GM23338 (cell line): ENCODE measurements around the gene SYNE2. TPM values are rescaled to one million over a fixed set of nuclear protein-coding genes. Genes with fewer than 3 reads are reported as not detected.

Source experiments
- ATAC-seq: fragments of 200-7000 bp; cut with Tn5 transposase; 3 replicates; pipeline ENCODE4 v1.9.1; 2020
- DNase-seq: peaks from one replicate; pipeline ENCODE4 v3.0.0-alpha.2; 2015; ENCODE audit warnings: low spot score
- H2AFZ ChIP-seq: fragments of 200-600 bp; sonication (generic); 2 replicates; pipeline ENCODE4 v1.8.0; 2016; ENCODE audit warnings: antibody characterized with exemption, mild to moderate bottlenecking, moderate library complexity
- H3F3A ChIP-seq: fragments of 200-600 bp; sonication (generic); replicated peaks from 2 replicates; pipeline ENCODE4 v1.8.0; 2017; ENCODE audit warnings: antibody characterized with exemption, mixed run types, low read depth
- H3K27ac ChIP-seq: fragments of 200-600 bp; sonication (generic); 2 replicates; pipeline ENCODE4 v1.6.1; 2016; ENCODE audit warnings: low read depth
- H3K27me3 ChIP-seq: fragments of 200-600 bp; sonication (generic); 2 replicates; pipeline ENCODE4 v1.8.0; 2016; ENCODE audit warnings: mild to moderate bottlenecking, mixed run types, moderate library complexity; ENCODE audit not compliant: insufficient read depth
- H3K36me3 ChIP-seq: fragments of 200-600 bp; sonication (generic); 2 replicates; pipeline ENCODE4 v1.8.0; 2016; ENCODE audit warnings: mild to moderate bottlenecking; ENCODE audit not compliant: insufficient read depth
- H3K4me1 ChIP-seq: fragments of 200-600 bp; sonication (generic); 2 replicates; pipeline ENCODE4 v1.8.0; 2016; ENCODE audit warnings: mild to moderate bottlenecking, moderate library complexity; ENCODE audit not compliant: insufficient read depth
- H3K4me2 ChIP-seq: fragments of 200-600 bp; sonication (generic); 2 replicates; pipeline ENCODE4 v1.7.1; 2017; ENCODE audit warnings: mixed run types
- H3K4me3 ChIP-seq: fragments of 200-600 bp; sonication (generic); 2 replicates; pipeline ENCODE4 v1.6.1; 2016; ENCODE audit warnings: mixed run types
- H3K79me2 ChIP-seq: fragments of 200-600 bp; sonication (generic); replicated peaks from 2 replicates; pipeline ENCODE4 v1.8.0; 2017; ENCODE audit warnings: mild to moderate bottlenecking; ENCODE audit not compliant: insufficient read depth
- H3K9me2 ChIP-seq: fragments of 200-600 bp; sonication (generic); 2 replicates; pipeline ENCODE4 v1.8.0; 2017; ENCODE audit not compliant: insufficient read depth
- H4K20me1 ChIP-seq: fragments of 200-600 bp; sonication (generic); replicated peaks from 2 replicates; pipeline ENCODE4 v1.8.0; 2017; ENCODE audit warnings: mild to moderate bottlenecking; ENCODE audit not compliant: insufficient read depth
- H3K27ac Mint-ChIP-seq: 2 replicates; pipeline ENCODE4 v1.8.0; 2020; ENCODE audit warnings: inconsistent platforms, mild to moderate bottlenecking, moderate library complexity, mixed read lengths
- H3K27me3 Mint-ChIP-seq: 3 replicates; pipeline ENCODE4 v1.8.0; 2022; ENCODE audit warnings: low read depth, mild to moderate bottlenecking, moderate library complexity, mixed read lengths, inconsistent platforms; ENCODE audit not compliant: insufficient read depth, poor library complexity
- H3K36me3 Mint-ChIP-seq: 3 replicates; pipeline ENCODE4 v1.8.0; 2021; ENCODE audit warnings: low read depth, mild to moderate bottlenecking, inconsistent platforms, moderate library complexity, mixed read lengths
- H3K4me1 Mint-ChIP-seq: 3 replicates; pipeline ENCODE4 v1.8.0; 2020; ENCODE audit warnings: mild to moderate bottlenecking, inconsistent platforms, mixed read lengths
- H3K4me3 Mint-ChIP-seq: 3 replicates; pipeline ENCODE4 v1.8.0; 2021; ENCODE audit warnings: moderate library complexity, mild to moderate bottlenecking, inconsistent platforms, mixed read lengths
- H3K9me3 Mint-ChIP-seq: 3 replicates; pipeline ENCODE4 v1.8.0; 2020; ENCODE audit warnings: moderate library complexity, mild to moderate bottlenecking, inconsistent platforms, mixed read lengths
- EZH2phosphoT487 ChIP-seq: fragments of 200-600 bp; sonication (generic); IDR thresholded peaks from one replicate; pipeline ENCODE4 v1.8.1; 2018; ENCODE audit warnings: antibody characterized with exemption; ENCODE audit not compliant: unreplicated experiment
- JUNB ChIP-seq: IDR thresholded peaks from one replicate; pipeline ENCODE4 v1.6.1; 2016; ENCODE audit warnings: antibody characterized with exemption; ENCODE audit not compliant: unreplicated experiment
- NANOG ChIP-seq: IDR thresholded peaks from 2 replicates; pipeline ENCODE4 v1.6.1; 2016; ENCODE audit warnings: antibody characterized with exemption, borderline replicate concordance
- POLR2AphosphoS5 ChIP-seq: IDR thresholded peaks from 2 replicates; pipeline ENCODE4 v1.6.1; 2016; ENCODE audit warnings: antibody characterized with exemption, low read depth
- STAT1 ChIP-seq: IDR thresholded peaks from one replicate; pipeline ENCODE4 v1.6.1; 2016; ENCODE audit warnings: antibody characterized with exemption; ENCODE audit not compliant: unreplicated experiment
- ZNF114 ChIP-seq: fragments of 250-450 bp; sonication (Bioruptor Pico); IDR thresholded peaks from 2 replicates; pipeline ENCODE4 v1.5.0; 2020; ENCODE audit warnings: mild to moderate bottlenecking, moderate library complexity
- ZNF331 ChIP-seq: fragments of 250-450 bp; sonication (Bioruptor Pico); IDR thresholded peaks from 2 replicates; pipeline ENCODE4 v1.5.0; 2020; ENCODE audit warnings: low read depth, mild to moderate bottlenecking, moderate library complexity
- polyA plus RNA-seq: library from polyadenylated mRNA; unstranded; fragments of >200 nt; fragmentation: Nextera tagmentation; extraction: Ambion mirVana; gene quantifications from 2 replicates; pipeline ENCODE4 v1.2.1, GENCODE V29; 2016
- total RNA-seq: library from RNA; depleted of rRNA; stranded (reverse); fragments of >200 nt; shearing (Covaris generic); gene quantifications from 2 replicates; pipeline ENCODE4 v1.2.3, GENCODE V29; 2014
- TF ChIP-seq, protein P1 (sequence below): IDR thresholded peaks from one replicate; pipeline ENCODE4 v1.6.1; 2018; ENCODE audit warnings: antibody characterized with exemption; ENCODE audit not compliant: unreplicated experiment
- TF ChIP-seq, protein P2 (sequence below): IDR thresholded peaks from 2 replicates; pipeline ENCODE4 v1.6.1; 2016; ENCODE audit warnings: antibody characterized with exemption

Gene SYNE2
- total and polyA plus RNA-seq, 2 experiments from 2014 or later, result 34.3 to 86.5 TPM

DNA sequence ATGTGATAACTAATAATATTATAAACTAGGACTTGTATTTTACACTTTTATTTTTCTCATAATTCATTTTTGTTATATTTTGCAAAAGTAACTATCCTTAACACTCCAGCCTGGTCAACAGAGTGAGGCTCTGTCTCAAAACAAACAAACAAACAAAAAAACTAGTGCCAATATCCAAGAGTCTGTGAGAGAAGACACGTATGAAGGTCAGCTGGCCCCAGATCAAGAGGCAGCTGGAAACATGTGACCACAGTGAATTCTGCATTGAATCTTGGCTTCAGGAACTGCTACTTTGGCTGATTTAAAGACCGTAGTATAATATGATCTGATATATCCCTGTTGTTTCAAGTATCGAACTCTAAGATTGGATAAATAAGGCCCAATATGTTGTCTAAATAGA, 394.4 kb downstream of the SYNE2 start:
- H3K4me1 Mint-ChIP-seq, result peaks cover 3% of the 10 kb centered on the region; the same call in 2 of the 3 replicates
- Histone ChIP-seq H3K9me2 (no peaks in the 10 kb centered on the region), H3F3A (no peaks in the 10 kb centered on the region), H3K4me2 (no peak overlapping the region), H3K27me3 (no peaks in the 10 kb centered on the region), H3K4me1 (no peaks in the 10 kb centered on the region), H2AFZ (no peak overlapping the region), H3K36me3 (no peaks in the 10 kb centered on the region), H3K79me2 (no peaks in the 10 kb centered on the region), H4K20me1 (no peaks in the 10 kb centered on the region), H3K4me3 (no peak overlapping the region), H3K27ac (no peak overlapping the region)
- H3K9me3 Mint-ChIP-seq, result no peaks in the 10 kb centered on the region
- no peak for ATAC-seq
- no peak overlapping the region for H3K27ac Mint-ChIP-seq
- TF ChIP-seq ZNF114 (CRISPR knock-in tag), result no peak
- TF ChIP-seq, protein P1, sequence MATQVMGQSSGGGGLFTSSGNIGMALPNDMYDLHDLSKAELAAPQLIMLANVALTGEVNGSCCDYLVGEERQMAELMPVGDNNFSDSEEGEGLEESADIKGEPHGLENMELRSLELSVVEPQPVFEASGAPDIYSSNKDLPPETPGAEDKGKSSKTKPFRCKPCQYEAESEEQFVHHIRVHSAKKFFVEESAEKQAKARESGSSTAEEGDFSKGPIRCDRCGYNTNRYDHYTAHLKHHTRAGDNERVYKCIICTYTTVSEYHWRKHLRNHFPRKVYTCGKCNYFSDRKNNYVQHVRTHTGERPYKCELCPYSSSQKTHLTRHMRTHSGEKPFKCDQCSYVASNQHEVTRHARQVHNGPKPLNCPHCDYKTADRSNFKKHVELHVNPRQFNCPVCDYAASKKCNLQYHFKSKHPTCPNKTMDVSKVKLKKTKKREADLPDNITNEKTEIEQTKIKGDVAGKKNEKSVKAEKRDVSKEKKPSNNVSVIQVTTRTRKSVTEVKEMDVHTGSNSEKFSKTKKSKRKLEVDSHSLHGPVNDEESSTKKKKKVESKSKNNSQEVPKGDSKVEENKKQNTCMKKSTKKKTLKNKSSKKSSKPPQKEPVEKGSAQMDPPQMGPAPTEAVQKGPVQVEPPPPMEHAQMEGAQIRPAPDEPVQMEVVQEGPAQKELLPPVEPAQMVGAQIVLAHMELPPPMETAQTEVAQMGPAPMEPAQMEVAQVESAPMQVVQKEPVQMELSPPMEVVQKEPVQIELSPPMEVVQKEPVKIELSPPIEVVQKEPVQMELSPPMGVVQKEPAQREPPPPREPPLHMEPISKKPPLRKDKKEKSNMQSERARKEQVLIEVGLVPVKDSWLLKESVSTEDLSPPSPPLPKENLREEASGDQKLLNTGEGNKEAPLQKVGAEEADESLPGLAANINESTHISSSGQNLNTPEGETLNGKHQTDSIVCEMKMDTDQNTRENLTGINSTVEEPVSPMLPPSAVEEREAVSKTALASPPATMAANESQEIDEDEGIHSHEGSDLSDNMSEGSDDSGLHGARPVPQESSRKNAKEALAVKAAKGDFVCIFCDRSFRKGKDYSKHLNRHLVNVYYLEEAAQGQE, result no peak
- TF ChIP-seq STAT1, result no peak
- TF ChIP-seq EZH2phosphoT487, result no peak
- TF ChIP-seq, protein P2, sequence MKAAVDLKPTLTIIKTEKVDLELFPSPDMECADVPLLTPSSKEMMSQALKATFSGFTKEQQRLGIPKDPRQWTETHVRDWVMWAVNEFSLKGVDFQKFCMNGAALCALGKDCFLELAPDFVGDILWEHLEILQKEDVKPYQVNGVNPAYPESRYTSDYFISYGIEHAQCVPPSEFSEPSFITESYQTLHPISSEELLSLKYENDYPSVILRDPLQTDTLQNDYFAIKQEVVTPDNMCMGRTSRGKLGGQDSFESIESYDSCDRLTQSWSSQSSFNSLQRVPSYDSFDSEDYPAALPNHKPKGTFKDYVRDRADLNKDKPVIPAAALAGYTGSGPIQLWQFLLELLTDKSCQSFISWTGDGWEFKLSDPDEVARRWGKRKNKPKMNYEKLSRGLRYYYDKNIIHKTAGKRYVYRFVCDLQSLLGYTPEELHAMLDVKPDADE, result no peak
- TF ChIP-seq NANOG, result no peak
- no peak for TF ChIP-seq JUNB
- no peak for DNase-seq
- H3K27me3 Mint-ChIP-seq, result no peaks in the 10 kb centered on the region
- H3K36me3 Mint-ChIP-seq, result no peaks in the 10 kb centered on the region
- H3K4me3 Mint-ChIP-seq, result no peak overlapping the region

DNA sequence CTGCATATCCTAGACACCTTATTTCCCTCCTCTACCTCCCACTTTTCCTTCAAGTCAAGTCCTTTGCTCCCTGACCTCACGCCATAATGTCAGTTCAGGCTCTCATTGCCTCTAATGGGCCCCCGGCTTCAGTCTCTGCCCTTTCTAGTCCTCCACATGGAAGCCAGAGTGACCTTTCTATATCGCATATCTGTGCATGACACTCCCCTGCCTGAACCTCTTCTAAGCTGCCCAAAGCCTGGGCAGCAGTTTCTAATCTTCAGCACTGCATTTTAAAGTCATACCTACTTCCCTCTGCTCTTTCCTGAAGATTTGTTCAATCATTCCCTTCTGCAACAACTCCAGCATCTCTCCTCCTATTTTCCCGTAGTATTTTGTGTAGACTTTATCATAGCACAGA, 395.9 kb downstream of the SYNE2 start:
- H3K4me1 Mint-ChIP-seq, result peaks cover 3% of the 10 kb centered on the region; the same call in 2 of the 3 replicates
- H3K9me2 ChIP-seq, result no peaks in the 10 kb centered on the region
- TF ChIP-seq STAT1, result no peak
- no peak for TF ChIP-seq POLR2AphosphoS5
- TF ChIP-seq, protein P1, result no peak
- TF ChIP-seq, protein P2, result no peak
- TF ChIP-seq ZNF331 (CRISPR knock-in tag), result no peak
- no peak overlapping the region; the same call in 1 of the 2 replicates for H3K27ac Mint-ChIP-seq
- H3K36me3 Mint-ChIP-seq, result no peaks in the 10 kb centered on the region
- H3K4me1 ChIP-seq, result no peaks in the 10 kb centered on the region
- no peak overlapping the region for H3K4me3 Mint-ChIP-seq
- no peak overlapping the region for H3K4me3 ChIP-seq
- no peaks in the 10 kb centered on the region for H3K27me3 ChIP-seq
- no peak overlapping the region for H2AFZ ChIP-seq
- ATAC-seq (no peak), DNase-seq (no peak)
- no peaks in the 10 kb centered on the region for H3K79me2 ChIP-seq
- H3K27me3 Mint-ChIP-seq, result no peaks in the 10 kb centered on the region
- no peaks in the 10 kb centered on the region for H4K20me1 ChIP-seq
- H3K9me3 Mint-ChIP-seq, result no peaks in the 10 kb centered on the region
- no peaks in the 10 kb centered on the region for H3F3A ChIP-seq
- no peak overlapping the region for H3K27ac ChIP-seq
- H3K4me2 ChIP-seq, result no peak overlapping the region
- H3K36me3 ChIP-seq, result no peaks in the 10 kb centered on the region
